ES-I3 (cell line): Measurements from ENCODE around the gene MTMR3.

Experiments used
- H3K36me3 ChIP-seq: 2 replicates; pipeline ENCODE4 v1.6.1; 2013; ENCODE audit warnings: mild to moderate bottlenecking, low read length, control low read depth, moderate library complexity; ENCODE audit not compliant: insufficient read depth
- H3K4me1 ChIP-seq: 2 replicates; pipeline ENCODE4 v1.6.1; 2013; ENCODE audit warnings: mild to moderate bottlenecking, control low read depth, low read length; ENCODE audit not compliant: insufficient read depth
- H3K9ac ChIP-seq: 2 replicates; pipeline ENCODE4 v1.6.1; 2013; ENCODE audit warnings: low read depth, mild to moderate bottlenecking, low read length, moderate library complexity
- H3K9me3 ChIP-seq: 2 replicates; pipeline ENCODE4 v1.6.1; 2013; ENCODE audit warnings: mild to moderate bottlenecking, low read length, moderate library complexity; ENCODE audit not compliant: control insufficient read depth, insufficient read depth

MTMR3 gene

DNA sequence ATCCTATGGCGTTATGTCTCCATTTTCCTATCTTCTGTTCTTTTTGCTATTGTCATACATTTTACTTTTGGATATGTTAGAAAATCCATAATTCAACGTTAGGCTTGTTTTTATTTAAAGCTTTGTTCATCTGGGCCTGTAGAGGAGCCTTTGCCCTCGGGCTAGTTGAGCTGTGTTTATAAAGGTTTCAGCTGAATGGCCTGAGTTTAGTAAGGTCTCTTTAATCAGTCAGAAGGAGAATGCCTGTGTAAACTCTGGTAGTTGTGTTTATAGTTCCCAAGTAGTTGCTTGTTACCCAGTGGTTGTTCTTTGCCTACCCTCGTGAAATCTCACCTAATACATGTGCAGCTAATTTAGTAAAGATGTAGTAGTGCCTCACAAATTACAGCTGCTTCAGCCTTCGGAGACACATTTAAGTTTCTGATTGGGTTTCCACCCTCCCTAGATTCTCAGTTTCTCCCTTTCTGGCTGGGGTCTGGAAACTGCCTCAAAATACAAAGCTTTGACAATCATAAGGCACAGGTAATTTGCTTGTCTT lies 33.1 kb downstream of the MTMR3 start:
- H3K9ac ChIP-seq = no peak overlapping the region
- no peaks in the 10 kb centered on the region for H3K9me3 ChIP-seq
- no peaks in the 10 kb centered on the region for H3K36me3 ChIP-seq
- peaks cover 36% of the 10 kb centered on the region for H3K4me1 ChIP-seq

DNA sequence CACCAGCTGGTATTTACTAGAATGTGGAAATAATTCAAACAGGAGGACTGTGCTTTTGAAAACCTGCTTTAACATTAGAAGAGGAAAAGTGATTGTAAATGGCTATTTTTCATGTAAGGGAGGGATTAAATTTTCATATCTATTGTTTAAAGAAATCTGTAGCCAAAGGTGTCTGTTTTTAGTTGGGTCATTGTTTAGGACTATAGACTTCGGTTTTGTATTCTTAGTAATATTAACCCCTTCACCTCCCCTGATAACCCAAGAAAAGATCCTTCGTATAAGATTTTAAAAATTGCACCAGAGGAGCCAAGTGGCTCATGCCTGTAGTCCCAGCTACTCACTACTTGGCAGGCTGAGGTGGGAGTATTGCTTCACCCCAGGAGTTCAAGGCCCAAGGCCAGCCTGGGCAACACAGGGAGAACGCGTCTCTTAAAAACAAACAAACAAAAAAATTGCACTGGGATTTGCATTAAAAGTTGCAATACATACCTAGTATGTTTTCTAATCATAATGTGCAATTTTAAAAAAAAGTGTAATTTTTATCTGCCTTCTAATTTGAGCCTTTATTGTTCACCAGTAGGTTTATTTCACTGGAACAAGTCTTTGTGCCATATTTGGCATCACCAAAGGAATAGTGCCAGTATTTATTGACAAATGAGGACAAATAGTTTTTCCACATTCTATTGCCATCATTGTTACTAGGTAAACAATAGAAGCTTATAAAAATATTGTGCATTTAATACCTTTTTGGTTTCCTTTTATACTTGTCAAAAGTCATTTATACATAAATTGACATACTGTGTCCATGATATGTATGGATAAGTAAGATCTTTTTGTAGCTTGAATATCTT lies 34.3 kb downstream of the MTMR3 start:
- no peak overlapping the region for H3K9ac ChIP-seq
- no peaks in the 10 kb centered on the region for H3K36me3 ChIP-seq
- peaks cover 36% of the 10 kb centered on the region for H3K4me1 ChIP-seq
- no peaks in the 10 kb centered on the region for H3K9me3 ChIP-seq

DNA sequence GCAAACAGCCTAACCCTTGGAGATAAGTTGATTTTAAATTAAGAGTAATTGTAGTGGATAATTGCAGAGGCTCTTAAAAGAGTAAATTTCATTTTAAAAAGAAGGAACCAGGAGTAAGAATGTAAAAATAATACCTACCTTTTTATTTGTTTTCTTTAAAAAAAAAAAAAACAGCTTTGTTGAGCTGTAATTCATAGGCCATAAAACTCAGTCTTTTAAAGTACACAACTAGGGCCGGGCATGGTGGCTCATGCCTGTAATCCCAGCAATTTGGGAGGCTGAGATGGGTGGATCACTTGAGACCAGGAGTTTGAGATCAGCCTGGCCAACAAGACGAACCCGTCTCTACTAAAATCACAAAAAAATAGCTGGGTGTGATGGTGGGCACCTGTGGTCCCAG lies 42.4 kb downstream of the MTMR3 start:
- Histone ChIP-seq H3K4me1 (0 out of 2 replicates have a peak, but pooled peaks cover 4% of the 10 kb centered on the region), H3K9me3 (no peaks in the 10 kb centered on the region), H3K36me3 (no peaks in the 10 kb centered on the region), H3K9ac (no peak overlapping the region)

GRCh38 chr22:29926057-29926456 lies 43.1 kb downstream of the MTMR3 start:
- H3K36me3 ChIP-seq = no peaks in the 10 kb centered on the region

GRCh38 chr22:29932136-29932535 lies 49.2 kb downstream of the MTMR3 start:
- H3K4me1 ChIP-seq = no peaks in the 10 kb centered on the region
- H3K9ac ChIP-seq = no peak overlapping the region
- H3K9me3 ChIP-seq = no peaks in the 10 kb centered on the region
- H3K36me3 ChIP-seq = no peaks in the 10 kb centered on the region

More at GRCh38 chr22:29926057-29926456, 43.1 kb downstream of the MTMR3 start:
- H3K4me1 ChIP-seq = 0 out of 2 replicates have a peak, but pooled peaks cover 4% of the 10 kb centered on the region
- H3K9me3 ChIP-seq = no peaks in the 10 kb centered on the region
- no peak overlapping the region for H3K9ac ChIP-seq

DNA sequence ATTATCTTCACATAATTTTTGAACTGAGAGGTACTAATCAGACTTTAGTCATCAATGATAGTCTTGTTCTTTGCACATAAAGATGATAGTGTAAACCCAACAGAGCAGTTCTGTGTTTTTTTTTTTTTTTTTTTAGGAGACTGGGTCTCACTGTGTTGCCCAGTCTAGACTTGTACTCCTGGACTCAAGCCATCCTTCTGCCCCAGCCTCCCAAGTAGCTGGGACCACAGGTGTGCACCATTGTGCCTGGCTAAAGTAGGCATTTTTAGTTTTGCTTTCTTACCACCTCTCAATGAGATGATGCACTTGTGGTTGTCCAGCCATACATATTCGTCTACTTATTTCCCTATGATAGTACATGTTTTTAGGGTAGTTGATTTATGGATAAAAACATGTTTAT lies 50.6 kb downstream of the MTMR3 start:
- no peak overlapping the region for H3K9ac ChIP-seq
- H3K9me3 ChIP-seq = no peaks in the 10 kb centered on the region
- H3K4me1 ChIP-seq = peaks cover 6% of the 10 kb centered on the region; the same call in 1 of the 2 replicates
- H3K36me3 ChIP-seq = no peaks in the 10 kb centered on the region

DNA sequence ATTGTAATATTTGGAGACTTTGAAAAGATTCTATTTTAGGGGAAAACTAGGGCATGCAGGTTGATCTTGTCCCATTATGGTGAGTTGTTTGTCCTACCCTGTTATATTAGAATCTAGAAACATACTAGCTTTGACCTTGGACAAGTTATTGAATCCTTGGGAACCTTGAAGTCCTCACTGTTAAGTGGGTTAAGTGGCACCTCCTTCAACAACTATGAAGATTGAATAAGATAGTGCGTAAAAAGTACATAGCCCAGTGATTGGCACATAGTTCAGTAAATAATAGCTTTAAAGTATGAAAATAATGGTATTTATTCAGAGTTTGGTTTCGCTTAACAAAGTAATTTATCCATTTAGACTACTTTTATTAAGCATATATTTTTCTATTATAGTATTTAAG lies 51.6 kb downstream of the MTMR3 start:
- Histone ChIP-seq H3K36me3 (no peaks in the 10 kb centered on the region), H3K4me1 (peaks cover 6% of the 10 kb centered on the region; the same call in 1 of the 2 replicates), H3K9me3 (0 out of 2 replicates have a peak, but pooled peaks cover 1% of the 10 kb centered on the region), H3K9ac (no peak overlapping the region)

- H3K9me3 ChIP-seq = peaks cover 6% of the 10 kb centered on the region; the same call in 1 of the 2 replicates
- H3K9ac ChIP-seq = no peak overlapping the region
- H3K4me1 ChIP-seq = peaks cover 6% of the 10 kb centered on the region; the same call in 1 of the 2 replicates
- H3K36me3 ChIP-seq = no peaks in the 10 kb centered on the region
Observed at GRCh38 chr22:29936186-29936585, 53.2 kb downstream of the MTMR3 start.

- Histone ChIP-seq H3K9ac (no peak overlapping the region), H3K4me1 (peaks cover 6% of the 10 kb centered on the region; the same call in 1 of the 2 replicates), H3K36me3 (no peaks in the 10 kb centered on the region), H3K9me3 (peaks cover 12% of the 10 kb centered on the region; the same call in 1 of the 2 replicates)
Observed at GRCh38 chr22:29937940-29938693, 55.1 kb downstream of the MTMR3 start.

DNA sequence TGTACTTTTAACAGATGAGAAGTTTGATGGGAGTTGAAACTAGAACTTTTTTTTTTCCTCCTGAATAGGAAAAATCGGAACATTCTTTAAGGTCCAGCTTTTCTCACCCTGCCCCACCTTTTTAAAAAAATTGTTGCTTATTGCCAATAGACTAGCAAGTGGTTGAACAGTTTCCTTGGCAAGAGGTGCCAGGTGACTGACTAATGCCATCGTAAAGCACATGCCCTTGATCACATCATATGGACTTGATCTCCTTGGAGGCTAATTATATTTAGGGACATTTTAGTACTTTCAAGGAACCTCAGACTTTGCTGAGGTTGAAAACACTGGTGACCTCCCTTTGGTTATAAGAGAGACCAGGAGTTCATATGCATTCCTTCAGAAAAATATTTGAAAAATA lies 57.6 kb downstream of the MTMR3 start:
- Histone ChIP-seq H3K4me1 (peaks cover 6% of the 10 kb centered on the region; the same call in 1 of the 2 replicates), H3K9me3 (peaks cover 12% of the 10 kb centered on the region; the same call in 1 of the 2 replicates), H3K36me3 (no peaks in the 10 kb centered on the region), H3K9ac (no peak overlapping the region)

GRCh38 chr22:29944339-29944738 lies 61.4 kb downstream of the MTMR3 start:
- Histone ChIP-seq H3K4me1 (peaks cover 14% of the 10 kb centered on the region), H3K9ac (no peak overlapping the region), H3K36me3 (no peaks in the 10 kb centered on the region), H3K9me3 (peaks cover 12% of the 10 kb centered on the region; the same call in 1 of the 2 replicates)

DNA sequence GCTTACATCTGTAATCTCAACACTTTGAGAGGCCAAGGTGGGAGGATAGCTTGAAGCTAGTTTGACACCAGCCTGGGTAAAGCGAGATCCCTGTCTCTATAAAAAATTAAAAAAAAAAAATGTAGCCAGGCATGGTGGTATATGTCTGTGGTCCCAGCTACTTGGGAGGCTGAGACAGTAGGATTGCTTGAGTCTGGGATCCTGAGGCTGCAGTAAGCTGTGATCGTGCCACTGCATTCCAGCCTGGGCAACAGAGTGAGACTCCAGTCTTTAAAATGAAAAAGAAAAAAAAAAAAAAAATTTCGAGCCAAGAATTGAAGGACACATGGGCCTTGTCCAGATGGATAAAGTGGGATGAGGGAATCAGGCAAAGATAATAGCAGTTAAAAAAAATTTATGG lies 62.5 kb downstream of the MTMR3 start:
- peaks cover 21% of the 10 kb centered on the region for H3K4me1 ChIP-seq
- no peak overlapping the region for H3K9ac ChIP-seq
- H3K9me3 ChIP-seq = peaks cover 9% of the 10 kb centered on the region; the same call in 1 of the 2 replicates
- no peaks in the 10 kb centered on the region for H3K36me3 ChIP-seq

GRCh38 chr22:29946220-29946619 lies 63.2 kb downstream of the MTMR3 start:
- Histone ChIP-seq H3K36me3 (no peaks in the 10 kb centered on the region), H3K4me1 (peaks cover 21% of the 10 kb centered on the region), H3K9ac (no peak overlapping the region), H3K9me3 (peaks cover 6% of the 10 kb centered on the region; the same call in 1 of the 2 replicates)
